Measurements from ENCODE around the gene SNTG2.

GRCh38 chr2:981759-982158 lies 31.1 kb downstream of the SNTG2 start:
- TF ChIP-seq, protein P1, sequence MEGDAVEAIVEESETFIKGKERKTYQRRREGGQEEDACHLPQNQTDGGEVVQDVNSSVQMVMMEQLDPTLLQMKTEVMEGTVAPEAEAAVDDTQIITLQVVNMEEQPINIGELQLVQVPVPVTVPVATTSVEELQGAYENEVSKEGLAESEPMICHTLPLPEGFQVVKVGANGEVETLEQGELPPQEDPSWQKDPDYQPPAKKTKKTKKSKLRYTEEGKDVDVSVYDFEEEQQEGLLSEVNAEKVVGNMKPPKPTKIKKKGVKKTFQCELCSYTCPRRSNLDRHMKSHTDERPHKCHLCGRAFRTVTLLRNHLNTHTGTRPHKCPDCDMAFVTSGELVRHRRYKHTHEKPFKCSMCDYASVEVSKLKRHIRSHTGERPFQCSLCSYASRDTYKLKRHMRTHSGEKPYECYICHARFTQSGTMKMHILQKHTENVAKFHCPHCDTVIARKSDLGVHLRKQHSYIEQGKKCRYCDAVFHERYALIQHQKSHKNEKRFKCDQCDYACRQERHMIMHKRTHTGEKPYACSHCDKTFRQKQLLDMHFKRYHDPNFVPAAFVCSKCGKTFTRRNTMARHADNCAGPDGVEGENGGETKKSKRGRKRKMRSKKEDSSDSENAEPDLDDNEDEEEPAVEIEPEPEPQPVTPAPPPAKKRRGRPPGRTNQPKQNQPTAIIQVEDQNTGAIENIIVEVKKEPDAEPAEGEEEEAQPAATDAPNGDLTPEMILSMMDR (IDR thresholded peaks at IDR 0.05): no peak
- TF ChIP-seq EP300 (IDR thresholded peaks at IDR 0.05): no peak

Data from tibial nerve (tissue), 4 donors.